PFSK-1 (cell line): Measurements from ENCODE around the gene ANKRD60.

Experiments
- POLR2AphosphoS5 ChIP-seq: IDR thresholded peaks from 2 replicates; pipeline ENCODE4 v1.6.1; 2012; ENCODE audit warnings: low read depth, mild to moderate bottlenecking, control low read depth, low read length, moderate library complexity
- SIN3A ChIP-seq: IDR thresholded peaks from 2 replicates; pipeline ENCODE4 v1.6.1; 2012; ENCODE audit warnings: mild to moderate bottlenecking, low read length, moderate library complexity, borderline replicate concordance; ENCODE audit not compliant: insufficient read depth
- TAF1 ChIP-seq: IDR thresholded peaks from 2 replicates; pipeline ENCODE4 v1.6.1; 2012; ENCODE audit warnings: low read length, control low read depth, borderline replicate concordance; ENCODE audit not compliant: insufficient read depth
- TF ChIP-seq, protein P1 (sequence below), 2 experiments: IDR thresholded peaks; 2 replicates each; pipeline versions ENCODE4 v1.6.1 to v1.8.0; 2011 to 2012; ENCODE audit warnings: low read depth in 2 of 2, low read length in 2 of 2, control low read depth in 1 of 2, inconsistent platforms in 1 of 2, mild to moderate bottlenecking in 1 of 2, moderate library complexity in 1 of 2; ENCODE audit not compliant: insufficient read depth in 1 of 2

DNA sequence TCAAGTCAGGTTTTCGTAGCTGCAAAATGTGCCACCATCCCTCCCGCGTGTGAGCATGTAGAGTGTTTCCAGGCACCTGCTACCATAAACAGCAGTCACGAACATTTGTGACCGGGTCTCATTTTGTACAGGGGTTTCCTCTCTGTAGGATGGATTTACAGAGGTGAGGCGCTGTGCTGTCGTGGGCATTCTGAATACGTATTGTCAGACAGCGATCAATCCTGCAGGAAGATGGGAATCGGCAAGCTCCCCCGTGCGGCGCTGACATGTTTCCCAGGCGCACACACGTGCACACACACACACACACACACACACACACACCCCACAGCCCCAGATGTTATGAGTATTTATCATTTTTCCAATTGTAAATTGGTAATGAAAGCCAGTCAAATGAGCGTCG is 15.8 kb downstream of the ANKRD60 start:
- no peak for TF ChIP-seq TAF1
- no peak for TF ChIP-seq POLR2AphosphoS5
- TF ChIP-seq, protein P1, sequence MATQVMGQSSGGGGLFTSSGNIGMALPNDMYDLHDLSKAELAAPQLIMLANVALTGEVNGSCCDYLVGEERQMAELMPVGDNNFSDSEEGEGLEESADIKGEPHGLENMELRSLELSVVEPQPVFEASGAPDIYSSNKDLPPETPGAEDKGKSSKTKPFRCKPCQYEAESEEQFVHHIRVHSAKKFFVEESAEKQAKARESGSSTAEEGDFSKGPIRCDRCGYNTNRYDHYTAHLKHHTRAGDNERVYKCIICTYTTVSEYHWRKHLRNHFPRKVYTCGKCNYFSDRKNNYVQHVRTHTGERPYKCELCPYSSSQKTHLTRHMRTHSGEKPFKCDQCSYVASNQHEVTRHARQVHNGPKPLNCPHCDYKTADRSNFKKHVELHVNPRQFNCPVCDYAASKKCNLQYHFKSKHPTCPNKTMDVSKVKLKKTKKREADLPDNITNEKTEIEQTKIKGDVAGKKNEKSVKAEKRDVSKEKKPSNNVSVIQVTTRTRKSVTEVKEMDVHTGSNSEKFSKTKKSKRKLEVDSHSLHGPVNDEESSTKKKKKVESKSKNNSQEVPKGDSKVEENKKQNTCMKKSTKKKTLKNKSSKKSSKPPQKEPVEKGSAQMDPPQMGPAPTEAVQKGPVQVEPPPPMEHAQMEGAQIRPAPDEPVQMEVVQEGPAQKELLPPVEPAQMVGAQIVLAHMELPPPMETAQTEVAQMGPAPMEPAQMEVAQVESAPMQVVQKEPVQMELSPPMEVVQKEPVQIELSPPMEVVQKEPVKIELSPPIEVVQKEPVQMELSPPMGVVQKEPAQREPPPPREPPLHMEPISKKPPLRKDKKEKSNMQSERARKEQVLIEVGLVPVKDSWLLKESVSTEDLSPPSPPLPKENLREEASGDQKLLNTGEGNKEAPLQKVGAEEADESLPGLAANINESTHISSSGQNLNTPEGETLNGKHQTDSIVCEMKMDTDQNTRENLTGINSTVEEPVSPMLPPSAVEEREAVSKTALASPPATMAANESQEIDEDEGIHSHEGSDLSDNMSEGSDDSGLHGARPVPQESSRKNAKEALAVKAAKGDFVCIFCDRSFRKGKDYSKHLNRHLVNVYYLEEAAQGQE (IDR thresholded peaks at IDR 0.05; ENCODE audit: insufficient read depth in 1 of 2, low read depth in 2 of 2, low read length in 2 of 2), result no peak
- TF ChIP-seq SIN3A, result no peak
